HL-60 (cell line): ENCODE measurements around the gene FBN1.

ENCODE experiments used
- POLR2AphosphoS5 ChIP-seq: IDR thresholded peaks from 2 replicates; pipeline ENCODE4 v1.6.1; 2012; ENCODE audit warnings: low read depth
- SPI1 ChIP-seq: IDR thresholded peaks from 2 replicates; pipeline ENCODE4 v1.6.1; 2012; ENCODE audit warnings: low read depth, mild to moderate bottlenecking, borderline replicate concordance
- TF ChIP-seq, protein P1 (sequence below): IDR thresholded peaks from one replicate; pipeline ENCODE4 v1.5.1; 2011; ENCODE audit warnings: low read length, control low read depth, inconsistent platforms; ENCODE audit not compliant: insufficient read depth
- TF ChIP-seq, protein P2 (sequence below): IDR thresholded peaks from 2 replicates; pipeline ENCODE4 v1.6.1; 2012; ENCODE audit warnings: low read depth; ENCODE audit not compliant: insufficient replicate concordance

DNA sequence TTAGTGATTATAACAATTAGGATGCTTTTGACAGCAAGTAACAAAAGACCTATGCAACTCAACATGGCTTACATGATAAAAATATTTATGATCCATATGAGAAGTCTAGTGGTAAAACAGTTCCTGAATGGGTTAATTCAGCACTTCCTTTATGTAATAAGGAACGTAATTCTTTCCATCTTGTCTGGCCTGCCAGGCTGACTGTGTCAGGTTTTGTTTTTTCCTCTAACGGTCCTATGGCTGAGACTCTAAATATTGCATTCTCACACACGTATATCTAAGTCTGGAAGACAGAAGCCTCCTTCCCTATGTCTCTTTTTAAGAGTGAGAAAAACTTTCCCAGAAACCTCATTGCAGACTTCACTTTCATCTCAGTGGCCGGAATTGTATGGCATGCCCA, 263.6 kb downstream of the FBN1 start:
- TF ChIP-seq, protein P1, sequence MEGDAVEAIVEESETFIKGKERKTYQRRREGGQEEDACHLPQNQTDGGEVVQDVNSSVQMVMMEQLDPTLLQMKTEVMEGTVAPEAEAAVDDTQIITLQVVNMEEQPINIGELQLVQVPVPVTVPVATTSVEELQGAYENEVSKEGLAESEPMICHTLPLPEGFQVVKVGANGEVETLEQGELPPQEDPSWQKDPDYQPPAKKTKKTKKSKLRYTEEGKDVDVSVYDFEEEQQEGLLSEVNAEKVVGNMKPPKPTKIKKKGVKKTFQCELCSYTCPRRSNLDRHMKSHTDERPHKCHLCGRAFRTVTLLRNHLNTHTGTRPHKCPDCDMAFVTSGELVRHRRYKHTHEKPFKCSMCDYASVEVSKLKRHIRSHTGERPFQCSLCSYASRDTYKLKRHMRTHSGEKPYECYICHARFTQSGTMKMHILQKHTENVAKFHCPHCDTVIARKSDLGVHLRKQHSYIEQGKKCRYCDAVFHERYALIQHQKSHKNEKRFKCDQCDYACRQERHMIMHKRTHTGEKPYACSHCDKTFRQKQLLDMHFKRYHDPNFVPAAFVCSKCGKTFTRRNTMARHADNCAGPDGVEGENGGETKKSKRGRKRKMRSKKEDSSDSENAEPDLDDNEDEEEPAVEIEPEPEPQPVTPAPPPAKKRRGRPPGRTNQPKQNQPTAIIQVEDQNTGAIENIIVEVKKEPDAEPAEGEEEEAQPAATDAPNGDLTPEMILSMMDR, result no peak
- TF ChIP-seq, protein P2, sequence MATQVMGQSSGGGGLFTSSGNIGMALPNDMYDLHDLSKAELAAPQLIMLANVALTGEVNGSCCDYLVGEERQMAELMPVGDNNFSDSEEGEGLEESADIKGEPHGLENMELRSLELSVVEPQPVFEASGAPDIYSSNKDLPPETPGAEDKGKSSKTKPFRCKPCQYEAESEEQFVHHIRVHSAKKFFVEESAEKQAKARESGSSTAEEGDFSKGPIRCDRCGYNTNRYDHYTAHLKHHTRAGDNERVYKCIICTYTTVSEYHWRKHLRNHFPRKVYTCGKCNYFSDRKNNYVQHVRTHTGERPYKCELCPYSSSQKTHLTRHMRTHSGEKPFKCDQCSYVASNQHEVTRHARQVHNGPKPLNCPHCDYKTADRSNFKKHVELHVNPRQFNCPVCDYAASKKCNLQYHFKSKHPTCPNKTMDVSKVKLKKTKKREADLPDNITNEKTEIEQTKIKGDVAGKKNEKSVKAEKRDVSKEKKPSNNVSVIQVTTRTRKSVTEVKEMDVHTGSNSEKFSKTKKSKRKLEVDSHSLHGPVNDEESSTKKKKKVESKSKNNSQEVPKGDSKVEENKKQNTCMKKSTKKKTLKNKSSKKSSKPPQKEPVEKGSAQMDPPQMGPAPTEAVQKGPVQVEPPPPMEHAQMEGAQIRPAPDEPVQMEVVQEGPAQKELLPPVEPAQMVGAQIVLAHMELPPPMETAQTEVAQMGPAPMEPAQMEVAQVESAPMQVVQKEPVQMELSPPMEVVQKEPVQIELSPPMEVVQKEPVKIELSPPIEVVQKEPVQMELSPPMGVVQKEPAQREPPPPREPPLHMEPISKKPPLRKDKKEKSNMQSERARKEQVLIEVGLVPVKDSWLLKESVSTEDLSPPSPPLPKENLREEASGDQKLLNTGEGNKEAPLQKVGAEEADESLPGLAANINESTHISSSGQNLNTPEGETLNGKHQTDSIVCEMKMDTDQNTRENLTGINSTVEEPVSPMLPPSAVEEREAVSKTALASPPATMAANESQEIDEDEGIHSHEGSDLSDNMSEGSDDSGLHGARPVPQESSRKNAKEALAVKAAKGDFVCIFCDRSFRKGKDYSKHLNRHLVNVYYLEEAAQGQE, result no peak
- TF ChIP-seq POLR2AphosphoS5, result no peak
- no peak for TF ChIP-seq SPI1
